Skin of body (tissue), 2 donors: ENCODE results near the gene PSME3. TPM values are rescaled to one million over a fixed set of nuclear protein-coding genes. Genes with fewer than 3 reads are reported as not detected.

Experiments used
- DNase-seq: peaks from one replicate; lab custom pipeline; 2025; lab: John Stamatoyannopoulos, UW
- total RNA-seq: library from RNA; depleted of rRNA; stranded (reverse); fragments of >200 nt; gene quantifications from one replicate; pipeline ENCODE4 v1.2.3, GENCODE V29; 2014

Gene PSME3, protein sequence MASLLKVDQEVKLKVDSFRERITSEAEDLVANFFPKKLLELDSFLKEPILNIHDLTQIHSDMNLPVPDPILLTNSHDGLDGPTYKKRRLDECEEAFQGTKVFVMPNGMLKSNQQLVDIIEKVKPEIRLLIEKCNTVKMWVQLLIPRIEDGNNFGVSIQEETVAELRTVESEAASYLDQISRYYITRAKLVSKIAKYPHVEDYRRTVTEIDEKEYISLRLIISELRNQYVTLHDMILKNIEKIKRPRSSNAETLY
- total RNA-seq = 33.9 TPM

DNA sequence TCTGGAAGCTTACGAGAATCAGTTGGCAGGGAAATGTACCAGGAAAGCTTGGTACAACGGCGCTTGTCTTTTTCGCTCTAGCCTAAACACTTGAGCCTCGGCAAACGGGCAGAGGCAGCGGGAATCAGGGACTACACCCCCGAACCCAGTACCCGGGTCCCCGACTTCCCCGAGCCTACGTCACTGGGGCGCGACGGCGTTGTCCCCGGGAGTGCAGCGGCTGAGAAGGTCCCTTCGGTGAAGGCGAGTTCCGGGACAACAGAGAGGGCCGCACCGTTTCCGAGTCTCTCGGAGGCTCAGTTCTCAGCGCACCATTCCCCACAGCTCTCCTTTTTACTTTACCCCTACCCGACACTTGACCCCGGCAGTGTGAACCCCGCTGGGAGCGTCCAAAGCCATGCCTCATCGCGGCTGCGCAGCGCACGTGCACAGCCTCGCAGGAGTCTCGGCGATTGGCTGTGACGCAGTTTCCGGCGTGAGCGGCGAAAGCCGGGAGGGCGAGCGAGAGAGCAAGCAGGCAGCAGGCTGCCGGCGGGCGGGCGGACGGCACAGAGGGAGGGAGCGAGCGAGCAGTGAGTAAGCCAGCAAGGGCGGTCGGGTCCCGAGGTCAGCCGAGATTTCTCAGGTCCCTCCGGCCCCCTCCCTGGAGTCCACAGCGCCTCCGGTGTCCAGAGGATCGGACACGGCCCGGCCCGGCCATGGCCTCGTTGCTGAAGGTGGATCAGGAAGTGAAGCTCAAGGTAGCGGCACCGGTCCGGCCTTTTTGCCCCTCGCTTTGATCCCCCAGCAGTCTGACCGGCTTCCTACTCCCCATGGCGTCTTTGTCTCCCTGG is at the start of gene PSME3:
PSME3 (plus strand) TSS at position 464 of the 833 bp plus-strand sequence; CDS start at position 699, 235 bp downstream.
- peak; percentile 72 for DNase-seq

DNA sequence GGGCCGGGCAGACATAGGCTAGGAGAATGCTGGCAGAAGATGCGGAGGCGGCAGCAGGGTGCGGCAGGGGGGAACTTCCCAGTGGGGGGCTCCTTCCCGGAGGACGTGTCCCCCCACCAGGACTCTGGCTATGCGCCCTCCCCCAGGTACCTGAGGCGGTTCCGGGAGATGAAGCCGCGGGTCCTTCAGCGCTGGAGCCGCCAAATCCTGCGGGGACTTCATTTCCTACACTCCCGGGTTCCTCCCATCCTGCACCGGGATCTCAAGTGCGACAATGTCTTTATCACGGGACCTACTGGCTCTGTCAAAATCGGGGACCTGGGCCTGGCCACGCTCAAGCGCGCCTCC is 49.4 kb upstream of the PSME3 start:
- DNase-seq = no peak

DNA sequence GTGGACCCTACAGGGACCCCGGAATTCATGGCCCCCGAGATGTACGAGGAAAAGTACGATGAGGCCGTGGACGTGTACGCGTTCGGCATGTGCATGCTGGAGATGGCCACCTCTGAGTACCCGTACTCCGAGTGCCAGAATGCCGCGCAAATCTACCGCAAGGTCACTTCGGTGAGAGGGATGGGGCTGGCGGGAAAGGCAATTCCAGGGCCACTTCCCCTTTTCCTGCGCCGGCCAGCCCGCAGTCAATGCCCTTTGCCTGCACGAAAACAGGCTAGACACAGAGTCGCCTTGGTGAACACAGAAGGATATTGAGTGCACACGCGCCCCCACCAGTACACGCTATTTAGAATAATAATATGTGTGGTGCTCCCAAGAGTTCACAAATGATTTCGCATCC is 48.8 kb upstream of the PSME3 start:
- DNase-seq = no peak

DNA sequence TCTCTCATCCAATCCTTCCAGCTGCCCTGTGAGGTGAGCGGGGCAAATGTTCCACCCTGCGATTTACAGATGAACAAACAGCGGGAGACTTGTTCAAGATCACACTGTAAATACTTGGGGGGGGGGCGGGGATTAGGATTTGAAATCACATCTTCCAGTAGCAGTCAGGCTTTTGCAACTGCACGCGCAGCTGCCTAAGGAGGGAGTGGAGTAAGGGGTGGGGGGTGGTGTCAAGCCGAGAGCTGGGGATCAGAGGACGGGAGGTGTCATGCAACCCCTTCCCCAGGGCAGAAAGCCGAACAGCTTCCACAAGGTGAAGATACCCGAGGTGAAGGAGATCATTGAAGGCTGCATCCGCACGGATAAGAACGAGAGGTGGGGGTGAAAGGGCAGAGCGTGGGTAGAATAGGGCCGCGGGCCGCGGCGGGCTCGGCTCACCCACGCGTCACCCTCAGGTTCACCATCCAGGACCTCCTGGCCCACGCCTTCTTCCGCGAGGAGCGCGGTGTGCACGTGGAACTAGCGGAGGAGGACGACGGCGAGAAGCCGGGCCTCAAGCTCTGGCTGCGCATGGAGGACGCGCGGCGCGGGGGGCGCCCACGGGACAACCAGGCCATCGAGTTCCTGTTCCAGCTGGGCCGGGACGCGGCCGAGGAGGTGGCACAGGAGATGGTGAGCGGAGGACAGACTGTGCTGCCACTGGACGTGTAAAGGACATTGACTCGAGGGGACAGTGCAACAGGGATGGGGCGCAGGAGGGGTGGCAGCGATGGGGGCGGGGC is 48.2 kb upstream of the PSME3 start:
- DNase-seq = no peak

DNA sequence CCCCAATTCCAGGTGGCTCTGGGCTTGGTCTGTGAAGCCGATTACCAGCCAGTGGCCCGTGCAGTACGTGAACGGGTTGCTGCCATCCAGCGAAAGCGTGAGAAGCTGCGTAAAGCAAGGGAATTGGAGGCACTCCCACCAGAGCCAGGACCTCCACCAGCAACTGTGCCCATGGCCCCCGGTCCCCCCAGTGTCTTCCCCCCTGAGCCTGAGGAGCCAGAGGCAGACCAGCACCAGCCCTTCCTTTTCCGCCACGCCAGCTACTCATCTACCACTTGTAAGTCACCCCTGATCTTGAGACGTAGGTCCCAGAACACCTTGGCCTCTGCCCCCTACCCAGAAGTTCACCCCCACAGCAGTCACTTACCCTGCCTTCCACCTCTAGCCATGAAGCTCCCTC is 45.9 kb upstream of the PSME3 start:
- no peak for DNase-seq

DNA sequence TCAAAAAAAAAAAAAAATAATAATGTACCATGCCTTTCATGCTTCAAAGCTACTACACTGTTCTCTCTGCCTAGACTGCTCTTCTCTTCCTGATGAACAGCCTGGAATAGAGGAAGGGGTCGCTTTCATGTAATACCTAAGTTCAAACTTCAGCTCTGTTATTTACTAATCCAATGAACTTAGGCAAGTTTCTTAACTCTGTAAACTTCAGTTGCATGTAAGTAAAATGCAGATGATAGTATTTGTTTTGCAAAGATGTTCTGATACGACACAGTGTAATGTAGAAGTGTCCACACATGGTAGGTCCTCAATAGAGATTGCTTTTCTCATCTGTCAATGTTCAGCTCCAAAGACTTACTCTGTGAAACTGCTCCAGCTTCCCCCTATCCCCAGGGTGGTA is 41.2 kb upstream of the PSME3 start:
- no peak for DNase-seq

DNA sequence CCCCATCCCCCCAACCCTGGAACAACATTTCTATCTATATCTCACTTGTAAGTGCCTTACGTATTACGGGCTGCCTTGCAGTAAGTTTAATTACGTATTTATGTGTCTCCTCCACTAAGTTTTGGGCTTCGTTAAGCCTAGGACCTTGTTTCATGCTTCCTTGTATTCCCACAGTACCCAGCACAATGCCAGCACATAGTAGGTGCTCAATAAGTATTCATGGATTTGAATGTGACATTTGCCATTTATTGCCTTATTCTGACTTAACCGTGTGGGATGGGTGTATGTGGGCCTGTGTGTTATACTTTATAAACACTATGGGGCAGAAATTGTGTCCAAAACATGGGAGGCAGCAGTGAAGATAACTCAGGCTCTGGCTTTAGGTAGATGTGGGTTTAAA is 40.7 kb upstream of the PSME3 start:
- no peak for DNase-seq

DNA sequence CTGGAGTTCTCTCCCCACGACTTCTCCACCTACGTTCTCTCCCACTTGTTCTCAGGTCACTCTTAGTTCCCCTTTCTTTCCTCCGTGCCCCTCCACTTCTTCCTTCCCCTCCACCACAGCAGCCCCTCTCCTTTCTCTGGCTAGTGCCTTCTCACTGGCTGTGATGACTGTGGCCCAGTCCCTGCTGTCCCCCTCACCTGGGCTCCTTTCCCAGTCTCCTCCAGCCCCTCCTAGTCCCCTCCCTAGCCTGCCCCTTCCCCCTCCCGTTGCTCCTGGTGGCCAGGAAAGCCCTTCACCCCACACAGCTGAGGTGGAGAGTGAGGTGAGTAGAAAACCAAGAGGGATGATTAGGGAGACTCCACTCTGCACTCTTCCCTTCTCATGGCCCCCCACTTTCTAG is 38.1 kb upstream of the PSME3 start:
- no peak for DNase-seq

DNA sequence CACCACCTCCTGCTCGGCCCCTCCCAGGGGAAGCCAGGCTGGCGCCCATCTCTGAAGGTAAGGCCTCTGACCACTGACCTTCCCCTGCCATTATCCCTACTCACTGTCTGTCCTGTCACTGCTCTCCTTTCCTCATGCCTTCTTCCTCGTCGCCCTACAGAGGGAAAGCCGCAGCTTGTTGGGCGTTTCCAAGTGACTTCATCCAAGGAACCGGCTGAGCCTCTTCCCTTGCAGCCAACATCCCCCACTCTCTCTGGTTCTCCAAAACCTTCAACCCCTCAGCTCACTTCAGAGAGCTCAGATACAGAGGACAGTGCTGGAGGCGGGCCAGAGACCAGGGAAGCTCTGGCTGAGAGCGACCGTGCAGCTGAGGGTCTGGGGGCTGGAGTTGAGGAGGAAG is 37.7 kb upstream of the PSME3 start:
- no peak for DNase-seq

DNA sequence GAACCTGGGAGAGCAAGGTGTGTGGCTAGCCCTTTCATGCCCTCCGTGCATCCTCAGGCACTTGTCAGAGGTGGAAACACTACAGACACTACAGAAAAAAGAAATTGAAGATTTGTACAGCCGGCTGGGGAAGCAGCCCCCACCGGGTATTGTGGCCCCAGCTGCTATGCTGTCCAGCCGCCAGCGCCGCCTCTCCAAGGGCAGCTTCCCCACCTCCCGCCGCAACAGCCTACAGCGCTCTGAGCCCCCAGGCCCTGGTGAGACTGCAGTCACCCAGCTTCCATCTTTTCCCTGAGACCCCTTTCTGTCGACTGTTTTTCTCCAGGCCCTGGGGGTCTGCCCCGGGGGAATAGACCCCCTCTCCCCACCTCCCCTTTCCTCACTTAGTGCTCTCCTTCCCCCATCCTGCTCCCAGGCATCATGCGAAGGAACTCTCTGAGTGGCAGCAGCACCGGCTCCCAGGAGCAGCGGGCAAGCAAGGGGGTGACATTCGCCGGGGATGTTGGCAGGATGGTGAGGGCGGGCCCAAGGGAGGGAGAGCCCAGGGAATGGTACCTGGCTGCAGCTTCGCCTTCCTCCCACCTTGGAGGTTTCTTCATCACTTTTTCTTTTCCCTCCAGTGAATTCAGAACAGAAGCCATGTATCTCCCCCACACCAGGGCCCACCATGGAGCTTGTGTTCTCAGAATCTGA is 37.0 kb upstream of the PSME3 start:
- DNase-seq = no peak

DNA sequence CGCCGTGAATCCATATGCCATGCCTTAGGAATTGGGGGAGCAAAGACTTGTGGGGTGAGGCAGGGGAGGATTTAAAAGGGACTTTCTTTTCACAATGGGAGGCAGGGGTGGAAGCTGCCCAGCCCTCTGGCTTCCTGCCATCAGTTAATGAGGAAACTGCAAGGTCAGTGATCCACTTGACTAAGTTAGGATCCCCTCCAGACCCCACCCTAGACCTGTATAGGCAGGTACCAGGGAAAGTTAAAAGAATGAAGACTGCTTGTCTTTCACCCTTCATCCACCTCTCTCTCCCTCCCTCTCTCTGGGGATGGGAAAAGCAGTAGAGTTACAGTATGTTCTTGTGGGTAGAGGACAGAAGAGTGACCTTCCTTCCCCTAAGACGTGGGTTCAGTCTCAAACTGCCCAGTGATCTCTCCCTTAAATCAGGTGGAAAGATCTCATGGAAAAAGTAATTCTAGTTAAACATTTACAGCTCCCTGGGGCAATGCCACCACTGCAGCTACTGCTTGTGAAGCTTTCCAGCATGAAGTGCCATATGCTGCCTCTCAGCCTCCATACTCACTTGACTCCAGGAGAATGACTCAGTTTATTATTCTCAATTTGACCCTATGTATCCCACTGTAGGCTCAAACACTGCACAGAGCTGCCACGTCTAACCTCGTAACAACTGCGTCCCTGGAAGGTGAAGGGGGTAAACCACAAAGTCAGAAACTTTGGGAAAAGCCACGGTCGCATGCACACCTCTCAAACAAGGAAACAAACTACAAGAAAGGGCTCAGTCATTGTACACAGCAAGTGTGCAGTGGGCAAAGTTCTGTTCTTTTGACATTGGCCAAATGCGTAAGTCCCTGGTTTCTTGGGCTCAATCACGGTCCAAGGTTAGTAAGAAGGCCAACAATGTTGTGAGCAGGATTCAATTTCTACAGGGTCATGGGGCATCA is 35.9 kb upstream of the PSME3 start:
- no peak for DNase-seq

DNA sequence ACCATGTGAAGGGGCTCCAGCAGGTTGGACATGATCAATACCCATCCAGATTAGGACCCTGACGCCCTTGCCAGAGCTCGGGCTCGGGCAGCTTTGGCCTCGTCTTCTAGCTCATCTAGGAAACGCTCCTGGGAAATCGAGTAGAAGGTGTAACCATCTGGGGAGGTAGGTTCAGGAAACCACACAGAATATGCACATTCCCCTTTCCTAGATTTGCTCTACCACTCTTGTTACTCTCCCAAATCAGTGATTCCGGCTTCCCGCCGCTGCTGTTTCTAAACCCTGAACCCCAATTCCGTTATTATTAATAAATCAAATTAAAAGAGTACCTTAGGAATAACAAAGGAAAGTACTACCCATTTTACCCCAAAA is 35.2 kb upstream of the PSME3 start:
- no peak for DNase-seq

DNA sequence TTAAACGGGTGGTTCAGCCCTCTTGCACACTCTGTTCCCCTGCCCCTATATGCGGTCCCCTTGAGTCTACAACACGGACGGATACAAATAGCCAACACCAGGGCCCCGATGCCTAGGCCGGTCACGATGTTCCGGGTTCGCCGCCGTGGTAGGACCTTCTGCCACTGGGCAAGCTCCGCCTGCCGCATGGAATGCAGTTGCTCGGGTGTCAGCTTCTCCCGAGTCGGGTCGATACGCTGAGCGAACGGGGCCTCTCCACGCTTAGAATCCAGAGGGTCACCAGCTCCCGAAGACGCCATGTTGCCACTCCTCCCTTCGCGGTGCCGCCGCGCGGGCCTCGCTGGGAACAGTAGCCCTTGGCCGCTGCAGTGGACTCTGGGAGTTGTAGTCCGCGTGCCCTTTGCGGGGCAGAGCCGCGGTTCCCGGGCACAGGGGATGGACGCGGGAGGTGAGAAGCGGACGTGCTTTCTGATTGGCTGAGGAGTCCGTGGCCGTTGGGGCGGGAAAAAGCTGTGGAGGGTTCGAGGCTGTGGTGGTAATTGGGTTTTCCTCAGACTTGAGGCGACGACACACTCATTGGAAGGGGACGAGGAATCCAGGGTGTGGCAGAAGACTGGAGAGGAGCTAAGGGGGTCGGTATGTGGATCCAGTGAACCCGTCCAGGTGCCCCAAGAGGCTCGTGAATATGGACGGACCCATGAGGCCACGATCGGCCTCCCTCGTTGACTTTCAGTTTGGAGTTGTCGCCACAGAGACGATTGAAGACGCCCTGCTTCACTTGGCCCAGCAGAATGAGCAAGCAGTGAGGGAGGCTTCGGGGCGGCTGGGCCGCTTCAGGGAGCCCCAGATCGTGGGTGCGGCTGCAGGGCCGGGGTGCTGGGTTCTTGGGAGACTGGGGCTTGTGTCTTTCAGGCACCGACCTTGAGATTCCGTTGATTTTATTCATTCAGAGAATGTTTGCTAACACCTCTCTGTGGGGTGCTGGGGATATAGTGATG is 34.5 kb upstream of the PSME3 start, which contains the start of the genes CNTD1 and COA3:
CNTD1 (plus strand) TSS at position 479 of the 998 bp plus-strand sequence; CDS start at position 686, 207 bp downstream.
COA3 (minus strand) TSS at position 322 of the 998 bp plus-strand sequence; CDS start at position 299, 23 bp downstream.
- peak; percentile 57 for DNase-seq

DNA sequence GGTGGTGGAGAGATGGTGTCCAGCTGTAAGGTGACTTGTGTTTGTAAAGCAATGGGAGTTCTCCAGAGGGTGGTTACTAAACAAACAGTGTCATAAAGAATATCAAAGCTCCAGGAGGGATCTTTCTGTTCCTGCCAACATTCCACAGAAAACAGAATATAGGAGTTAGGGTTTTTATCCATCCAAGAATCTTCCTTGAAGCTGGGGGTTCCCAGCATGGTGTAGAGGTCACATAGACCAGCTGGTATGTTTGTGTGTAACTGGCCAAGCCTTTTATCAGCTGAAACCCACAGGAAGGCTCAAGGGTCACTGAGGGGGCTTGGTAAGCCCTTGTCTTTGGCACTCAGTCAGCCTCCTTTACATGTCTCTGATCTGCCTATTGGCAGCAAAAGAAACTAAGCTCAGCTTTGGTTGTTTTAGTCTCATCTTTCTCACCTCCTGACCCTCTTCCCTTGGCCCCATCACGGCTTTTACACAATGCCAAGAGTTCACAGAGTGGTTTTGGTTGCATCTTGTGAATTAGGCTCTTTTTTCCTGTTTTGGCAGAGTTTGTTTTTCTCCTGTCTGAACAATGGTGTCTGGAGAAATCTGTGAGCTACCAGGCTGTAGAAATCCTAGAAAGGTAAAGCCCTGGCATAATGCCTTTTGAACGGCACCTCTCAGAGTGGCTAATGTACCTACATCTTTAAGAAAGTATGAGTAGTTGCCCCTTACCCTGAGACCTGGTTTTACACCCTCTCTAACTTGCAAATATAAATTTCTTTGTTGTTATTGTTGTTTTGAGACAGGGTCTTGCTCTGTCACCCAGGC is 29.9 kb upstream of the PSME3 start:
- no peak for DNase-seq

DNA sequence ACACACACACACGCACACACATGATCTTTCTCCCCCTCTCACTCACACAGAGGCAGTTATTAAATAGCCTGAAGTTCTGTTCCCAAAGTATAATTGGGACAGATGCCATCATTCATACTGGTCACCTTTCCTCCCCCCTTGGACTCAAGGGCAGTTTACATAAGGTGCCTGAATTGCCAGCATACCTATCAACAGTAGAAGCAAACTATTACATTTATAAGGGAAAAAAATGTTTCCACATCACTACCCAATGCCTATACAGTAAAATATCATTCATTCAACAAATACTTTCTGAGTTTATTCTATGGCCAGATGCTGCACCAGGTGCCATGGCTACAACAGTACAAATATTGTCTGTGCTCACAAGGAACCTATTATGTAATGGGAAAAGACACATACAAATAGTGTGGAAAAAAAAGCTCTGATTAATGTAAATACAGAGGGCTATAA is 28.3 kb upstream of the PSME3 start:
- DNase-seq = no peak

DNA sequence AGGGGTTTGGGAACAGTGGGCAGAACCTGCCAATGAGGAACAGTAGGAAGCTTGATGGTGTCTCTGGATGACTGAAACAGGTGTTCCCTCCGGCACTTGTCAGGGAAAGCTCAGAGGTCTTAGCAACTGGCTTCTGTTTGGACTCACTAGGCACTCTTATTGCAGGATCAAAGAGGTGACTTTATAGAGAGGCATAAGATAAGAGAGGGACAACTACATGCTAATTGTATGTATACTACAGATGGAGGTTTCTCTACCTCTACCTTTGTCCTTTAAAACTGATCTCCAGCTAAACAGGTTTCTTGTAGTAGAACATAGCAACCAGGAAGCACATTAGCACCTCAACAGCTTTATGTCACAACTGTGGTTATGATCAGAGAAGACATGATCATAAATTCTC is 26.9 kb upstream of the PSME3 start:
- no peak for DNase-seq

DNA sequence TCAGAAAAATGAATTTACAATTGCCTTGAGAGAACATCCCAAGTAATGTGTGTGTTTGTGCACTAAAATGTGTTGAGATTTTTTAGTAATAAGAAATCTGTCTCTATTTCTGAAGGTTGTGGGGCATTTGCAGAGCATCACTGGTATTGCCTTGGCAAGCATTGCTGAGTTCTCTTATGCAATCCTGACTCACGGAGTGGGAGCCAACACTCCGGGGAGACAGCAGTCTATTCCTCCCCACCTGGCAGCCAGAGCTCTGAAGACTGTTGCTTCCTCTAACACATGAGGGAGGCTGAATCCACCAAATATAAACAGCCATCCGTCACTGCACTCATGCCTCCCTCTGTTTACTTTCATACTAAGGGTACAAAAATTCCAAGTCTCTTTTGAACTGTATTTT is 23.9 kb upstream of the PSME3 start:
- DNase-seq = no peak
